OCI-LY3 (cell line): ENCODE measurements around the gene SEC11A.

Experiments used
- EZH2phosphoT487 ChIP-seq: fragments of 200-600 bp; shearing (Covaris generic); IDR thresholded peaks from 2 replicates; pipeline ENCODE4 v1.6.1; 2018; ENCODE audit warnings: antibody characterized with exemption, mixed run types, low read depth
- TF ChIP-seq, protein P1 (sequence below): fragments of 200-600, 300-600 bp; sonication (generic); IDR thresholded peaks from 2 replicates; pipeline ENCODE4 v1.5.1; 2014; ENCODE audit warnings: antibody characterized with exemption, low read length, low read depth

DNA sequence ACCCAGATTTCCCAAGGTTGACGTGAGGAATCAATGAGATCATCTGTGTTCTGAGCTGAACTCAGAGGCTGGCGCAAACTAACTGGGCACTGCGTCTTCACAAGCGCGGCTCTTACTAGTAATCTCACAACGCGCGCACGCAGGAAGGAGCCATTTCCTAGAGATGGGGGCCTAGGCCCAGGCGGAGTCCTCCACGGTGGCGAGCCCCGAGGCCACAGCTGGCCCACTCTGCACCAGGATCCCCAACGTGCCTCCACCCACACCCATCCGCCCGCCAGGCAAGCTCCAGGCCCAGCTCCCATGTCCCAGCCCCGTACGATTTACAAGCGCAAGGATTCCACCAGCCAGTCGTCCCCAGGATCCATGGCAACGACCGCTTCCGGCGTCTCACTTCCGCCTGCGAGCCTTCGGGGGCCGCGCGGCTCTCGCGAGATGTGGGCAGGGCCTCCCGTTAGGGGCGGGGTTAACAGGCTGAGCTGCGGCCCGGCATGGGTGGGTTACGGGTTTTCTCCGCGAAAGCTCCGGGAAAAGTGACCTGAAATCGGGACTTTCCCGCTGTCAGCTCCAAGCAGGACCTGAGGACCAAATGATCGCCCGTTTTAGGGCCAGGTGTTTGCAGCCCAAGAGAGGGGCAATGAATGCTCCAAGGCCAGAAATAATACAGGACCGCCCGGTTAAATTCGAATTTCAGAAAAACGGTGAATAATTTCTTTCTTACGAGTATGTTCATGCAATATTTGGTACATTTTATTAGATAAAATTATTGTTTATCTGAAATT is 61.8 kb downstream of the SEC11A start, which contains the start of gene WDR73:
- TF ChIP-seq, protein P1, sequence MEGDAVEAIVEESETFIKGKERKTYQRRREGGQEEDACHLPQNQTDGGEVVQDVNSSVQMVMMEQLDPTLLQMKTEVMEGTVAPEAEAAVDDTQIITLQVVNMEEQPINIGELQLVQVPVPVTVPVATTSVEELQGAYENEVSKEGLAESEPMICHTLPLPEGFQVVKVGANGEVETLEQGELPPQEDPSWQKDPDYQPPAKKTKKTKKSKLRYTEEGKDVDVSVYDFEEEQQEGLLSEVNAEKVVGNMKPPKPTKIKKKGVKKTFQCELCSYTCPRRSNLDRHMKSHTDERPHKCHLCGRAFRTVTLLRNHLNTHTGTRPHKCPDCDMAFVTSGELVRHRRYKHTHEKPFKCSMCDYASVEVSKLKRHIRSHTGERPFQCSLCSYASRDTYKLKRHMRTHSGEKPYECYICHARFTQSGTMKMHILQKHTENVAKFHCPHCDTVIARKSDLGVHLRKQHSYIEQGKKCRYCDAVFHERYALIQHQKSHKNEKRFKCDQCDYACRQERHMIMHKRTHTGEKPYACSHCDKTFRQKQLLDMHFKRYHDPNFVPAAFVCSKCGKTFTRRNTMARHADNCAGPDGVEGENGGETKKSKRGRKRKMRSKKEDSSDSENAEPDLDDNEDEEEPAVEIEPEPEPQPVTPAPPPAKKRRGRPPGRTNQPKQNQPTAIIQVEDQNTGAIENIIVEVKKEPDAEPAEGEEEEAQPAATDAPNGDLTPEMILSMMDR = no peak
- TF ChIP-seq EZH2phosphoT487 = no peak
